Osteoblast (primary cell): ENCODE results near the gene SCMH1. TPM values are rescaled to one million over a fixed set of nuclear protein-coding genes. Genes with fewer than 3 reads are reported as not detected.

Experiments used
- DNase-seq: peaks from one replicate; pipeline ENCODE4 v3.0.0; 2011; ENCODE audit warnings: low spot score, mixed read lengths; ENCODE audit not compliant: insufficient read length; ENCODE audit errors: missing footprints
- H2AFZ ChIP-seq: 2 replicates; pipeline ENCODE4 v1.6.0; 2011; ENCODE audit warnings: mild to moderate bottlenecking, low read length
- H3K27ac ChIP-seq: 2 replicates; pipeline ENCODE4 v1.5.1; 2011; ENCODE audit warnings: mild to moderate bottlenecking, low read depth, low read length, moderate library complexity
- H3K27me3 ChIP-seq: 2 replicates; pipeline ENCODE4 v1.6.0; 2012; ENCODE audit warnings: mild to moderate bottlenecking, control low read depth, inconsistent platforms, low read length, moderate library complexity; ENCODE audit not compliant: insufficient read depth
- H3K36me3 ChIP-seq: 2 replicates; pipeline ENCODE4 v1.5.1; 2011; ENCODE audit warnings: mild to moderate bottlenecking, low read length, control low read depth, moderate library complexity; ENCODE audit not compliant: insufficient read depth
- H3K4me1 ChIP-seq: 2 replicates; pipeline ENCODE4 v1.5.1; 2011; ENCODE audit warnings: mild to moderate bottlenecking, low read length, control low read depth, moderate library complexity; ENCODE audit not compliant: insufficient read depth
- H3K4me2 ChIP-seq: 2 replicates; pipeline ENCODE4 v1.6.0; 2011; ENCODE audit warnings: mild to moderate bottlenecking, low read length; ENCODE audit not compliant: insufficient read depth
- H3K4me3 ChIP-seq: fragments of 200-600 bp; sonication (generic); 3 replicates; pipeline ENCODE4 v1.5.1; 2012; ENCODE audit warnings: mild to moderate bottlenecking, low read length, inconsistent platforms; ENCODE audit not compliant: insufficient read depth
- H3K79me2 ChIP-seq: 2 replicates; pipeline ENCODE4 v1.6.0; 2012; ENCODE audit warnings: mild to moderate bottlenecking, low read length, control low read depth, inconsistent platforms; ENCODE audit not compliant: insufficient read depth
- H3K9me3 ChIP-seq: 2 replicates; pipeline ENCODE4 v1.5.1; 2011; ENCODE audit warnings: low read depth, low read length, control low read depth
- H4K20me1 ChIP-seq: 2 replicates; pipeline ENCODE4 v1.6.0; 2012; ENCODE audit warnings: mild to moderate bottlenecking, low read length, control low read depth; ENCODE audit not compliant: insufficient read depth
- total RNA-seq: library from RNA; depleted of rRNA; stranded (reverse); fragments of >200 nt; gene quantifications from 2 replicates; pipeline ENCODE4 v1.2.3, GENCODE V29; 2012
- TF ChIP-seq, protein P1 (sequence below): IDR thresholded peaks from 2 replicates; pipeline ENCODE4 v1.5.1; 2011; ENCODE audit warnings: mild to moderate bottlenecking, low read depth, low read length, moderate library complexity; ENCODE audit errors: extremely low read depth

SCMH1 gene
- total RNA-seq, 1 donor: 33.7 TPM

DNA sequence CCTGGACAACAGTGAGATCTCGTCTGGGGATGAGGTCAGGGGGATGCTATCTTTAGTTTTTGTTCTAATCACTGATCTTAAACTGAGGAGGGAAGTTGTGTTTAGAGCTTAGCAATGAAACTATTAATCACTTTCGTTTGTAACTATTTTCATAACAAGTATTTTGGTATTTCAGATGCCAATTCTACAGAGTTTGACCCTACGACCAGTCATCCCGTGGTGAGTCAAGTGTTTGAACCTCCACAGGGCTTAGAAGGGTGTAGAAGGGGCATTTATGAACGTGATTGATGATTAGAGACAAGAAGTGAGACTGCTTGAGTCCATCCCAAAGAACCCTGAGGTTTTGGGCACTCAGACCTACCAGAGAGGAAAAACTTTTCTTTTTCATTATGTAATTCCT is 236.2 kb downstream of the SCMH1 start:
- peak; percentile 82 for DNase-seq
- Histone ChIP-seq H3K4me3 (no peak overlapping the region), H3K27me3 (no peaks in the 10 kb centered on the region), H3K4me1 (peaks cover 25% of the 10 kb centered on the region), H4K20me1 (peaks cover 9% of the 10 kb centered on the region), H3K27ac (peak overlapping the region; percentile 43), H2AFZ (no peak overlapping the region), H3K79me2 (peaks cover 17% of the 10 kb centered on the region), H3K36me3 (peaks cover 96% of the 10 kb centered on the region), H3K4me2 (no peak overlapping the region), H3K9me3 (no peaks in the 10 kb centered on the region)
- TF ChIP-seq, protein P1, sequence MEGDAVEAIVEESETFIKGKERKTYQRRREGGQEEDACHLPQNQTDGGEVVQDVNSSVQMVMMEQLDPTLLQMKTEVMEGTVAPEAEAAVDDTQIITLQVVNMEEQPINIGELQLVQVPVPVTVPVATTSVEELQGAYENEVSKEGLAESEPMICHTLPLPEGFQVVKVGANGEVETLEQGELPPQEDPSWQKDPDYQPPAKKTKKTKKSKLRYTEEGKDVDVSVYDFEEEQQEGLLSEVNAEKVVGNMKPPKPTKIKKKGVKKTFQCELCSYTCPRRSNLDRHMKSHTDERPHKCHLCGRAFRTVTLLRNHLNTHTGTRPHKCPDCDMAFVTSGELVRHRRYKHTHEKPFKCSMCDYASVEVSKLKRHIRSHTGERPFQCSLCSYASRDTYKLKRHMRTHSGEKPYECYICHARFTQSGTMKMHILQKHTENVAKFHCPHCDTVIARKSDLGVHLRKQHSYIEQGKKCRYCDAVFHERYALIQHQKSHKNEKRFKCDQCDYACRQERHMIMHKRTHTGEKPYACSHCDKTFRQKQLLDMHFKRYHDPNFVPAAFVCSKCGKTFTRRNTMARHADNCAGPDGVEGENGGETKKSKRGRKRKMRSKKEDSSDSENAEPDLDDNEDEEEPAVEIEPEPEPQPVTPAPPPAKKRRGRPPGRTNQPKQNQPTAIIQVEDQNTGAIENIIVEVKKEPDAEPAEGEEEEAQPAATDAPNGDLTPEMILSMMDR: no peak

DNA sequence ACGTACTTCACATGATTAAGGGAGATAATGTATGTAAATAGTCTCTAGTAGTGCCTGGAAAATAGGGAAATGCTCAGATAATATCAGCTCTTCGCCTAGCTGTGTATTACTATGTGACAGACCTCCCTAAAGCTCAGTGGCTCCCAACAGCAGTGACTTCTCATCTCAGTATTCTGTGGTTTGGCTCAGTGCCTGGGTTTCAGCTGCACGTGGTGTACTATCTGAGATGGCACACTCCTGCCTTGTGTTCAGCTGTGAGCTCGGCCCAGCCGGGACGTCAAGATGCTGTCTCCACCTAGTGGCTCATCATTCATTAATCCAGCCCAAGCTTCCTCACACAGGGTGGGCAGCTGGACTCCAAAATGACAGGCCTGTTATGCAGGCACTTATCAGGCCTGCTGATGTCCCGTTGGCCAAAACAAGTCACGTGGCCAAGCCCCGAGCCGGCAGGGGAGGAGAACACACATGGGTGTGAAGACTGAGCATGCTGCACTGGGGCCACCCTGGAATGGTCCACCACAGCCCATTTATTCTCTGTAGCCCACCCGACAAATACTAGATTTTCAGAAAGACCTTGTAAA is 238.4 kb downstream of the SCMH1 start:
- Histone ChIP-seq H3K79me2 (peaks cover 17% of the 10 kb centered on the region), H4K20me1 (peaks cover 13% of the 10 kb centered on the region), H3K27me3 (no peaks in the 10 kb centered on the region), H2AFZ (no peak overlapping the region), H3K36me3 (peaks cover 93% of the 10 kb centered on the region), H3K4me3 (no peak overlapping the region), H3K9me3 (no peaks in the 10 kb centered on the region), H3K4me1 (peaks cover 25% of the 10 kb centered on the region), H3K4me2 (peak overlapping the region; percentile 37), H3K27ac (peak overlapping the region; percentile 78)
- peak; percentile 96 for DNase-seq
- TF ChIP-seq, protein P1: peak; percentile 76

DNA sequence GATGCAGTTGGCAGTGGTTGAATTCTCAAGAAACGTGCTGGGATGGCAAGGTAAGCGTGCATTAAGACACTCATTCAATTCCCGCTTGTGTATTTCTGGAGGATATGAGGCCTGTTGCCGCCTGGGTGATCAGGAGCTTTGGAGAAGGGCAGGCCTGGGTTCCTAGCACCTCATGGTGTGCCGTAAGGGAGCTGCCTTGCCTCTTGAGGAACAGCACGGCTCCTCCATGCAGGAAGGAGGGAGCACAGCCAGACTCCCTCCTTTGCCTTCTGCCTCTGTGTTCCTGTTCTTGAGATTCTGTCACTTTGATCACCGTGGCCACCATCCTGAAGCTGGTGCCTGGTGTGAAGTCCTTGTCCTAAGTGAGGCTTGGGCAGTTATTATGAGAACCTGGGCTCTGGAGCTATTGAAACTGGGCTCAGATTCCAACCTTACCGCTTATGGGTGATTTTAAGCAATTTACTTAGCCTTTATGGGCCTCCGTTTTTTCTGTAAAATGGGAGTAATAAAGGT is 238.9 kb downstream of the SCMH1 start:
- peak overlapping the region; percentile 37 for H3K4me2 ChIP-seq
- H3K4me3 ChIP-seq: no peak overlapping the region
- H3K27me3 ChIP-seq: no peaks in the 10 kb centered on the region
- H3K36me3 ChIP-seq: peaks cover 93% of the 10 kb centered on the region
- TF ChIP-seq, protein P1: no peak
- no peak for DNase-seq
- peaks cover 25% of the 10 kb centered on the region for H3K4me1 ChIP-seq
- no peak overlapping the region for H2AFZ ChIP-seq
- H3K27ac ChIP-seq: peak overlapping the region; percentile 78
- H4K20me1 ChIP-seq: peaks cover 13% of the 10 kb centered on the region
- peaks cover 20% of the 10 kb centered on the region for H3K79me2 ChIP-seq
- no peaks in the 10 kb centered on the region for H3K9me3 ChIP-seq

DNA sequence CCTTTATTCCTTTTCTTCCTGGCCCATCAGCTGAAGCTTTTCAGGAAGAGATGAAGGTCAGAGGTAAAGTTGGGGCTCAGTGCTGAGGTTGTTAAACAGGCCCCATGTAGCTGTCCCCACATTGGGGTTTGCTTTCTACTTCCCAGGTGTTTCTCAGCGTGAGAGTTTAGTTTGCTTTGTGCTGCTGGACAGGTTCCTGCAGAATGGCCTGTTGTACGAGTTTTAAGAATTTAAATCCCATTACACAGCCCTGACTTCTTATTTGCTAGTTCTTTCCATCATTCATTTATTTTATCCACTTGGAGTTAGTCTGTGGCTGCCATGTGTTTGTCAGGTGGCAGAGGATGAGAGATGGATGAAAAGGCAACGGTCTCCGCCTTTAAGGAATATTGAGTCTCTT is 243.4 kb downstream of the SCMH1 start:
- Histone ChIP-seq H4K20me1 (peaks cover 10% of the 10 kb centered on the region), H3K36me3 (peaks cover 81% of the 10 kb centered on the region)
- TF ChIP-seq, protein P1: no peak

More for the DNA sequence above, 243.4 kb downstream of the SCMH1 start:
- H3K27ac ChIP-seq: no peak overlapping the region
- peaks cover 11% of the 10 kb centered on the region for H3K4me1 ChIP-seq
- DNase-seq: no peak
- H2AFZ ChIP-seq: no peak overlapping the region
- H3K27me3 ChIP-seq: no peaks in the 10 kb centered on the region
- H3K4me3 ChIP-seq: no peak overlapping the region
- no peaks in the 10 kb centered on the region for H3K9me3 ChIP-seq
- peaks cover 41% of the 10 kb centered on the region for H3K79me2 ChIP-seq
- H3K4me2 ChIP-seq: no peak overlapping the region
